H9 (cell line): Measurements from ENCODE around the gene DNAH12. TPM values are rescaled to one million over a fixed set of nuclear protein-coding genes. Genes with fewer than 3 reads are reported as not detected.

ENCODE experiments used
- DNase-seq: peaks from one replicate; pipeline ENCODE4 v3.0.0-alpha.2; 2017
- H2AFZ ChIP-seq: one replicate; pipeline ENCODE4 v1.6.1; 2013; ENCODE audit warnings: mild to moderate bottlenecking, low read length, control low read depth, moderate library complexity
- H2AK5ac ChIP-seq: 2 replicates; pipeline ENCODE4 v1.6.1; 2013; ENCODE audit warnings: low read length, control low read depth, mixed read lengths; ENCODE audit not compliant: insufficient read length
- H2BK120ac ChIP-seq: one replicate; pipeline ENCODE4 v1.6.1; 2013; ENCODE audit warnings: low read depth, mild to moderate bottlenecking, low read length, control low read depth, inconsistent platforms; ENCODE audit not compliant: poor library complexity, severe bottlenecking
- H2BK12ac ChIP-seq: 2 replicates; pipeline ENCODE4 v1.6.1; 2013; ENCODE audit warnings: low read length, control low read depth, mixed read lengths, low read depth; ENCODE audit not compliant: insufficient read length
- H2BK15ac ChIP-seq: 2 replicates; pipeline ENCODE4 v1.6.1; 2013; ENCODE audit warnings: low read depth, low read length, control low read depth
- H2BK20ac ChIP-seq: one replicate; pipeline ENCODE4 v1.6.1; 2013; ENCODE audit warnings: low read depth, mild to moderate bottlenecking, low read length, control low read depth, inconsistent platforms; ENCODE audit not compliant: poor library complexity, severe bottlenecking
- H2BK5ac ChIP-seq: 2 replicates; pipeline ENCODE4 v1.6.1; 2013; ENCODE audit warnings: low read length, control low read depth, mixed read lengths; ENCODE audit not compliant: insufficient read length
- H3K14ac ChIP-seq: 2 replicates; pipeline ENCODE4 v1.6.1; 2013; ENCODE audit warnings: low read length, control low read depth; ENCODE audit not compliant: insufficient read depth
- H3K18ac ChIP-seq: 2 replicates; pipeline ENCODE4 v1.6.1; 2013; ENCODE audit warnings: low read depth, mild to moderate bottlenecking, mixed read lengths, low read length, control low read depth; ENCODE audit not compliant: insufficient read length
- H3K23ac ChIP-seq: 2 replicates; pipeline ENCODE4 v1.6.1; 2013; ENCODE audit warnings: low read length, control low read depth, mixed read lengths, low read depth; ENCODE audit not compliant: insufficient read length
- H3K23me2 ChIP-seq: 2 replicates; pipeline ENCODE4 v1.6.1; 2013; ENCODE audit warnings: low read depth, mild to moderate bottlenecking, mixed read lengths, low read length, control low read depth; ENCODE audit not compliant: insufficient read length, poor library complexity, severe bottlenecking
- H3K27ac ChIP-seq: 2 replicates; pipeline ENCODE4 v1.5.1; 2013; ENCODE audit warnings: low read length, control low read depth, mixed read lengths, low read depth; ENCODE audit not compliant: insufficient read length
- H3K27me3 ChIP-seq: 2 replicates; pipeline ENCODE4 v1.6.1; 2013; ENCODE audit warnings: low read length, control low read depth, inconsistent platforms; ENCODE audit not compliant: insufficient read depth
- H3K4ac ChIP-seq: 2 replicates; pipeline ENCODE4 v1.6.1; 2013; ENCODE audit warnings: low read depth, mild to moderate bottlenecking, control low read depth, inconsistent platforms, low read length, moderate library complexity
- H3K4me1 ChIP-seq: 2 replicates; pipeline ENCODE4 v1.6.1; 2013; ENCODE audit warnings: low read length, control low read depth, inconsistent platforms; ENCODE audit not compliant: insufficient read depth
- H3K4me2 ChIP-seq: 2 replicates; pipeline ENCODE4 v1.6.1; 2013; ENCODE audit warnings: low read length, control low read depth, mixed read lengths; ENCODE audit not compliant: insufficient read length, insufficient read depth
- H3K56ac ChIP-seq: 2 replicates; pipeline ENCODE4 v1.6.1; 2013; ENCODE audit warnings: low read depth, mild to moderate bottlenecking, mixed read lengths, low read length, control low read depth; ENCODE audit not compliant: insufficient read length
- H3K79me1 ChIP-seq: 2 replicates; pipeline ENCODE4 v1.6.1; 2013; ENCODE audit warnings: low read depth, mild to moderate bottlenecking, moderate library complexity, low read length, control low read depth, inconsistent platforms; ENCODE audit not compliant: insufficient read depth, poor library complexity, severe bottlenecking
- H3K79me2 ChIP-seq: 2 replicates; pipeline ENCODE4 v1.6.1; 2013; ENCODE audit warnings: low read length, control low read depth, inconsistent platforms; ENCODE audit not compliant: insufficient read depth
- H3K9ac ChIP-seq: 2 replicates; pipeline ENCODE4 v1.6.1; 2013; ENCODE audit warnings: low read length, control low read depth, mixed read lengths; ENCODE audit not compliant: insufficient read length; ENCODE audit errors: extremely low read depth
- H3K9me3 ChIP-seq: one replicate; pipeline ENCODE4 v1.6.1; 2013; ENCODE audit warnings: low read depth, low read length, inconsistent platforms; ENCODE audit not compliant: control insufficient read depth
- H3T11ph ChIP-seq: one replicate; pipeline ENCODE4 v1.6.1; 2013; ENCODE audit warnings: mild to moderate bottlenecking, low read length, control low read depth, inconsistent platforms
- H4K20me1 ChIP-seq: one replicate; pipeline ENCODE4 v1.6.1; 2013; ENCODE audit not compliant: control insufficient read depth, insufficient read length, insufficient read depth
- H4K5ac ChIP-seq: 2 replicates; pipeline ENCODE4 v1.6.1; 2013; ENCODE audit warnings: low read depth, mild to moderate bottlenecking, mixed read lengths, low read length, control low read depth; ENCODE audit not compliant: insufficient read length
- H4K8ac ChIP-seq: replicated peaks from 2 replicates; pipeline ENCODE4 v1.6.1; 2013; ENCODE audit warnings: low read length, control low read depth, mixed read lengths, low read depth; ENCODE audit not compliant: insufficient read length
- H4K91ac ChIP-seq: 2 replicates; pipeline ENCODE4 v1.6.1; 2013; ENCODE audit warnings: low read depth, mild to moderate bottlenecking, moderate library complexity, mixed read lengths, low read length, control low read depth; ENCODE audit not compliant: insufficient read length
- H3K27ac Mint-ChIP-seq, 3 experiments: 2 replicates in 2 of 3; 3 replicates in 1 of 3; pipeline ENCODE4 v1.8.0; 2020 to 2021; ENCODE audit warnings: mixed read lengths in 3 of 3, mild to moderate bottlenecking in 1 of 3, moderate library complexity in 1 of 3
- H3K27me3 Mint-ChIP-seq: 2 replicates; pipeline ENCODE4 v1.8.0; 2021; ENCODE audit warnings: low read depth, mild to moderate bottlenecking, moderate library complexity, mixed read lengths
- H3K36me3 Mint-ChIP-seq, 3 experiments: 2 replicates in 2 of 3; 3 replicates in 1 of 3; pipeline ENCODE4 v1.8.0; 2020 to 2021; ENCODE audit warnings: low read depth in 3 of 3, mixed read lengths in 3 of 3; ENCODE audit not compliant: insufficient read depth in 1 of 3
- H3K4me1 Mint-ChIP-seq, 2 experiments: 2 replicates each; pipeline ENCODE4 v1.8.0; 2020; ENCODE audit warnings: mixed read lengths in 2 of 2
- H3K4me3 Mint-ChIP-seq, 2 experiments: 2 replicates in 1 of 2; 3 replicates in 1 of 2; pipeline ENCODE4 v1.8.0; 2020 to 2021; ENCODE audit warnings: mild to moderate bottlenecking in 2 of 2, mixed read lengths in 2 of 2, moderate library complexity in 1 of 2
- H3K9me3 Mint-ChIP-seq, 2 experiments: 2 replicates in 1 of 2; 3 replicates in 1 of 2; pipeline ENCODE4 v1.8.0; 2020; ENCODE audit warnings: mild to moderate bottlenecking in 2 of 2, mixed read lengths in 2 of 2, moderate library complexity in 1 of 2
- CTCF ChIP-seq: fragments of 200-600 bp; sonication (generic); conservative IDR thresholded peaks from 3 replicates; pipeline ENCODE4 v1.8.0; 2021; ENCODE audit warnings: antibody characterized with exemption, mild to moderate bottlenecking
- WGBS: extraction: QIAGEN DNeasy Blood & Tissue Kit; methylation state at CpG from one replicate; pipeline ENCODE4 v1.1.7; 2013; ENCODE audit warnings: missing lambda C conversion rate, low lambda C conversion rate, mixed read lengths; ENCODE audit not compliant: insufficient read length; ENCODE audit errors: extremely low coverage; 5-methylcytosine and 5-hydroxymethylcytosine counted together
- total RNA-seq: library from RNA; stranded (reverse); gene quantifications from 2 replicates; pipeline ENCODE4 v1.2.1, GENCODE V29; 2021

DNAH12 gene
- total RNA-seq, 1 experiment from 2014 or later: not detected

DNA sequence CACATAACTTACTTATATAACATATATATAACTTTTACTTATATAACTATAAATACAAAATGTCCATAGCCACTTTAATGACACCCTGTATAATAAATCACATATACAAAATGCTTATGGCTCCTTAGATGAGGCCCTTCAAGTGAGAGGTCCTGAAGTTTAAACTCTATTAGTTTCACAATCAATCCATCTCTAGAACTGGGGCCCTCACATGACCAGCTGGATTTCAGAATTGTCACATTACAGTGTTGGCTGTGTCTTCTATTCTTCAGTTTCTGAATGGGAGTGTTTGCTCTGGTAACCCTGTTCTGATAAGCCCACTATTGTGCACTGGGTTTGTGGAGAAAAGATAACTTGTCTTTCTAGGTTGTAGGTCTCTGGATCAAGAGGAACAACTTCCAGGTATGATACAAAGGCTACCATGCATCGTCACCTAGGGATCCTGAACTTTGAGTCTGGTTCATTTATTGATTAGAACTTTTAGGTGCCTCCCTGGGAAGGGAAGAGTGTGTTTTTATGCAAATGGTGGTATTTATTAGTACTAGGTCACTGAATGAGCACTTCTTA, 107.9 kb downstream of the DNAH12 start:
- Mint-ChIP-seq H3K4me3 (no peak overlapping the region), H3K27me3 (no peaks in the 10 kb centered on the region), H3K36me3 (no peaks in the 10 kb centered on the region), H3K4me1 (no peaks in the 10 kb centered on the region), H3K27ac (no peak overlapping the region), H3K9me3 (peaks cover 0 to 4% of the 10 kb centered on the region in 2 experiments; a peak in 3 of 5 replicates)
- H3K4me1 ChIP-seq: no peaks in the 10 kb centered on the region
- no peaks in the 10 kb centered on the region for H3K23me2 ChIP-seq
- no peak overlapping the region for H2BK120ac ChIP-seq
- H3K9me3 ChIP-seq: no peaks in the 10 kb centered on the region
- H2BK12ac ChIP-seq: no peak overlapping the region
- H3K56ac ChIP-seq: no peak overlapping the region
- no peak overlapping the region for H2AK5ac ChIP-seq
- WGBS: no CpG with 5 or more reads among the region's 1 CpG
- H3K79me2 ChIP-seq: no peaks in the 10 kb centered on the region
- TF ChIP-seq CTCF: no peak
- no peak overlapping the region for H3K9ac ChIP-seq
- H3K4me2 ChIP-seq: no peak overlapping the region
- no peaks in the 10 kb centered on the region for H3K27me3 ChIP-seq
- no peak overlapping the region for H4K8ac ChIP-seq
- H4K20me1 ChIP-seq: no peaks in the 10 kb centered on the region
- no peak overlapping the region for H2BK20ac ChIP-seq
- H2AFZ ChIP-seq: no peak overlapping the region
- DNase-seq: no peak
- no peak overlapping the region for H3T11ph ChIP-seq
- no peak overlapping the region for H3K23ac ChIP-seq
- H3K18ac ChIP-seq: no peak overlapping the region
- H3K4ac ChIP-seq: no peak overlapping the region
- no peak overlapping the region for H2BK15ac ChIP-seq
- H2BK5ac ChIP-seq: no peak overlapping the region
- H3K14ac ChIP-seq: no peak overlapping the region
- H4K91ac ChIP-seq: no peak overlapping the region
- no peak overlapping the region for H3K27ac ChIP-seq
- no peaks in the 10 kb centered on the region for H3K79me1 ChIP-seq
- H4K5ac ChIP-seq: no peak overlapping the region
